Right forelimb (tissue), 1 donor: ENCODE data around the gene KLF5.
A peak's percentile ranks its signal among the peaks of the same experiment; 100 is the strongest.

Experiments used
- DNase-seq: peaks from one replicate; pipeline ENCODE4 v3.0.0-alpha.2; 2018

The KLF5 gene

GRCh38 chr13:73060251-73061160 is 1.7 kb downstream of the KLF5 start:
- peak; percentile 68 for DNase-seq

- no peak for DNase-seq
Measured at GRCh38 chr13:73061473-73061872, 2.7 kb downstream of the KLF5 start.

GRCh38 chr13:73061876-73062275 is 3.1 kb downstream of the KLF5 start:
- no peak for DNase-seq

GRCh38 chr13:73062468-73062867 is 3.7 kb downstream of the KLF5 start:
- DNase-seq = no peak

GRCh38 chr13:73063166-73063565 is 4.4 kb downstream of the KLF5 start:
- DNase-seq = no peak

- no peak for DNase-seq
Measured at GRCh38 chr13:73065036-73065435, 6.2 kb downstream of the KLF5 start.

GRCh38 chr13:73065665-73066340 is 7.0 kb downstream of the KLF5 start:
- DNase-seq = no peak

- DNase-seq = no peak
Measured at GRCh38 chr13:73069206-73069805, 10.5 kb downstream of the KLF5 start.

GRCh38 chr13:73070451-73071098 is 11.8 kb downstream of the KLF5 start:
- no peak for DNase-seq

GRCh38 chr13:73072239-73072900 is 13.6 kb downstream of the KLF5 start:
- no peak for DNase-seq

GRCh38 chr13:73073050-73073449 is 14.2 kb downstream of the KLF5 start:
- DNase-seq = no peak

GRCh38 chr13:73074014-73074413 is 15.2 kb downstream of the KLF5 start:
- DNase-seq = no peak

GRCh38 chr13:73074926-73075325 is 16.1 kb downstream of the KLF5 start:
- no peak for DNase-seq

GRCh38 chr13:73075546-73075945 is 16.7 kb downstream of the KLF5 start:
- no peak for DNase-seq

GRCh38 chr13:73075954-73076353 is 17.1 kb downstream of the KLF5 start:
- DNase-seq = no peak

- no peak for DNase-seq
Measured at GRCh38 chr13:73077865-73078264, 19.1 kb downstream of the KLF5 start.

- DNase-seq = no peak
Measured at GRCh38 chr13:73079359-73079758, 20.6 kb downstream of the KLF5 start.

GRCh38 chr13:73081256-73081915 is 22.6 kb downstream of the KLF5 start:
- DNase-seq = no peak

- DNase-seq = no peak
Measured at GRCh38 chr13:73082471-73082870, 23.7 kb downstream of the KLF5 start.

GRCh38 chr13:73082895-73083294 is 24.1 kb downstream of the KLF5 start:
- DNase-seq = no peak

- no peak for DNase-seq
Measured at GRCh38 chr13:73088332-73088935, 29.6 kb downstream of the KLF5 start.

- no peak for DNase-seq
Measured at GRCh38 chr13:73089213-73089612, 30.4 kb downstream of the KLF5 start.
